ENCODE data around the gene MATN1.

The MATN1 gene

GRCh38 chr1:30730346-30731108 is 7.1 kb upstream of the MATN1 start:
- DNase-seq: no peak

GRCh38 chr1:30729901-30730300 is 6.5 kb upstream of the MATN1 start:
- DNase-seq: no peak

GRCh38 chr1:30728832-30729638 is 5.7 kb upstream of the MATN1 start:
- DNase-seq: no peak

- DNase-seq: no peak
Measured at GRCh38 chr1:30728340-30728739, 5.0 kb upstream of the MATN1 start.

GRCh38 chr1:30727824-30728223 is 4.4 kb upstream of the MATN1 start:
- DNase-seq: peak; percentile 62

- no peak for DNase-seq
Measured at GRCh38 chr1:30726773-30727684, 3.6 kb upstream of the MATN1 start.

GRCh38 chr1:30726236-30726635 is 2.9 kb upstream of the MATN1 start:
- no peak for DNase-seq

- no peak for DNase-seq
Measured at GRCh38 chr1:30725450-30726095, 2.2 kb upstream of the MATN1 start.

- no peak for DNase-seq
Measured at GRCh38 chr1:30724655-30725421, 1.5 kb upstream of the MATN1 start.

- DNase-seq: no peak
Measured at GRCh38 chr1:30724175-30724574, 790 bp upstream of the MATN1 start.

- DNase-seq: no peak
Measured at GRCh38 chr1:30721812-30722537, 1.4 kb downstream of the MATN1 start.

GRCh38 chr1:30721341-30721793 is 2.0 kb downstream of the MATN1 start:
- DNase-seq: no peak

- DNase-seq: no peak
Measured at GRCh38 chr1:30720271-30721223, 2.8 kb downstream of the MATN1 start.

- no peak for DNase-seq
Measured at GRCh38 chr1:30719406-30720270, 3.7 kb downstream of the MATN1 start.

- peak; percentile 98 for DNase-seq
Measured at GRCh38 chr1:30718636-30719405, 4.6 kb downstream of the MATN1 start.

GRCh38 chr1:30718091-30718635 is 5.2 kb downstream of the MATN1 start:
- peak; percentile 98 for DNase-seq

- no peak for DNase-seq
Measured at GRCh38 chr1:30716646-30717045, 6.7 kb downstream of the MATN1 start.

- DNase-seq: no peak
Measured at GRCh38 chr1:30715886-30716285, 7.5 kb downstream of the MATN1 start.
